ENCODE results near the gene RYR3.
A peak's percentile ranks its signal among the peaks of the same experiment; 100 is the strongest.
"Not testable (repeated sequence)": the region's sequence is repeated elsewhere in the genome, so short reads cannot be mapped to it uniquely, and the experiment has no call there.

Gene RYR3

DNA sequence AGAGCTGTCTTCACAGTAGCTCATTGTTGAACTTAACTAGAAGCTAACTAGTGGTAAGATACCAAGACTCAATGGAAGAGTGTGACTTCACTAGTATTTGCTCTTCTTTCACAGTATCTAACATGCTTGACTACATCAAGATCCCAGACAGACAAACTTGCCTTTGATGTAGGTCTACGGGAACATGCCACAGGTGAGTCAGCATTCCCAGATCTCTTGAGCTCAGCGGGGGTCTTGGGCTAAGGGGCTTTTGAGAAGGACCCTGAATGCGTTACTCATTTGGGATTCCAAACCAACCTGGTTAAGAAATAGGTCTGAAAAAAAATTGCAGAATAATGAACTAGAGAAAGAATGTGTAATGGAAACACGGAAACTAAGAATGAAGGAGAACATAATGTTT is 222.4 kb downstream of the RYR3 start:
- DNase-seq (no peak), ATAC-seq (no peak)
- no peaks in the 10 kb centered on the region for H3K9me3 Mint-ChIP-seq
- no peaks in the 10 kb centered on the region for H3K4me1 Mint-ChIP-seq
- H3K27ac Mint-ChIP-seq, result no peak overlapping the region
- no peak overlapping the region for H3K4me3 Mint-ChIP-seq
- H3K27me3 Mint-ChIP-seq, result peaks cover 21% of the 10 kb centered on the region

DNA sequence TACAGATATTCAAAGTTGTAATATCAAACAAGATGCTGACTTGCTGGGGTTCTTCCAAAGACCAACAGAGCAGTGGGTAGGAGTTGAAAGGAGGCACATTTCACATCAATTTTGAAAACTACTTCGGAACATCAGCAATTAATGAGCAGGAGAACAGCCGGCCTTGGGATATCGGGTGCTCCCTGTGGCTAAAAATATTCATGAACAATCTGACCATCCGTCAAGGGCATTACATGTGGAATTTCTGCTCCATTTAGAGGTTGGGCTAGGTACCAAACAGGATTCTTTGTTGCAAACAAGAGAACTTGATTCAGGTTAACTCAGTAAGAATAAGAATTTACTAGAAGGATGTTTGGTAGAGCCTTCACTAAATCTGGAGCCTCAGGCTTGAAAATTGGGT is 223.9 kb downstream of the RYR3 start:
- H3K4me3 Mint-ChIP-seq, result no peak overlapping the region
- no peak for DNase-seq
- H3K9me3 Mint-ChIP-seq, result no peaks in the 10 kb centered on the region
- H3K27ac Mint-ChIP-seq, result peak overlapping the region in 1 of 2 donors; percentile 48
- no peak for ATAC-seq
- no peaks in the 10 kb centered on the region for H3K4me1 Mint-ChIP-seq
- peaks cover 21% of the 10 kb centered on the region for H3K27me3 Mint-ChIP-seq

DNA sequence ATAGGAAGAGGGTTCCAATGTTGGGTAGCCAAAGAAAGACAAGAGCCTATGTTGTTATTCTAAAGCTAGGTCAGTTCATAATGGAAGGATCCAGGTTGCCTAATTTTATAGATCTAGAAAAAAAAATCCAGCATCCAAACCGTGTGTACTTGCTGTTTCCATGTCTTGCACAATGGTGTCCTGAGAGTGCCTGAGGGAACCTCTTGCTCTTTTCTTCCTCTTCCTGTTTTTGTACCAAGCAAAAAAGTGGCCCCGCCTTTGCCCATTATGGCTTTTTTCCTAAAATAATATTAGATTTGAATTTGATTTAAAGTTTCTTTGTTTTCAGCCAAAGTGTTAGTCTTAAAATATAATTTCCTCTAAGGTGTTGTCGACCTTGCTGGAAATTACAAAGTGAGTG is 224.4 kb downstream of the RYR3 start:
- Mint-ChIP-seq H3K27me3 (peaks cover 21% of the 10 kb centered on the region), H3K4me1 (no peaks in the 10 kb centered on the region), H3K27ac (no peak overlapping the region), H3K9me3 (no peaks in the 10 kb centered on the region), H3K4me3 (no peak overlapping the region)
- no peak for ATAC-seq
- DNase-seq, result no peak

DNA sequence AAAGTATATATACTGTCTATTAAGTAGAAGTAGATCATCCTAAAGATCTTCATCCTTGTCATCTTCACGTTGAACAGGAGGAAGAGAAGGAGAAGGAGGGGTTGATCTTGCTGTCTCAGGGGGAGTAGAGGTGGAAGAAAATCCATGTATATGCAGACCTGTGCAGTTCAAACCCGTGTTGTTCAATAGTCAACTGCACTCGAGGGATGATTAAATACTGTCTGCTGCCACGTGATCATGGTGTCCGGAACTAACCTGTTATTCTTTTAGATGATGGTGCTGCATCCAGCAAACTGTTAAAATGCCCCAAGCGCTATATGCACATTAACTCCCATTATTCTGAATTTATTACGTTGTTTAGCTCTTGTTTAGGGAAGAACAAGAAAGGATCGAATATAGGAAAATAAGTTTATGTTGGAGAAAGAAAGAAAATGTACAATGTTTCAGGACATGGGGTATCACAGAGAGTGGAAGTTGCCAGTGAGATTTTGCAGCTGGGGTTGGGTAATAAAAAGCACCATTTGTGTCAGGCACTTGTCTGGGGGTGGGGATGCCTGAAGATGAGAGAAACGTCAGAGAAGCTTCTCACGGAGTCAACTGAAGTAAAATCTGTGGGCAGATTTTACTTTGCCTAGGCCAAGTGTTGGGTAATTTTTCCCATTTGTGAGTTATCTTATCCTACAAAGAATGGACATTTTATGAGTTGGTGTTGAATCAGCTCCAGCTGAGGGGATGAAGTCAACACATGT is 229.2 kb downstream of the RYR3 start:
- no peaks in the 10 kb centered on the region for H3K4me1 Mint-ChIP-seq
- ATAC-seq (no peak), DNase-seq (no peak)
- H3K27me3 Mint-ChIP-seq, result peaks cover 17% of the 10 kb centered on the region
- no peak overlapping the region for H3K4me3 Mint-ChIP-seq
- no peak overlapping the region for H3K27ac Mint-ChIP-seq
- no peaks in the 10 kb centered on the region for H3K9me3 Mint-ChIP-seq

DNA sequence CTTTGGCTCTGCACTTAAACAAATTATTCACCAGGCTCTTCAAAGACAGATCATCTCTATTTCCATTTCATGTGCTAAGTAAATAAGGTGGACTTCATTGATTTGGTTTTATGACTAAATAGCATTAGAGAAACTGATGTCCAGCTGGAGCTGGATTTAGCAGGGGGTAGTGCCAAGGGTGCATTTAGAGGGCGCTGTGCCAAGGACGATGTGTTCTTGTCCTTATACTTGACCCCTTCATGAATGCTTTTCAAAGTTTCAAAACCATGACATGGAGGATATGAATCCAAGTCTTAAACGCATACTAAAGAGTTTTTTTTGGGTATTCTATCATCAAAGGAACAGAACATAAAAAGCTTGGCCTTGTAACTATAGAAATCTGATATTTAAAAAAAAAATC is 233.2 kb downstream of the RYR3 start:
- no peak overlapping the region for H3K27ac Mint-ChIP-seq
- peaks cover 9% of the 10 kb centered on the region for H3K27me3 Mint-ChIP-seq
- ATAC-seq, result no peak
- no peak overlapping the region for H3K4me3 Mint-ChIP-seq
- no peak for DNase-seq
- H3K9me3 Mint-ChIP-seq, result no peaks in the 10 kb centered on the region
- H3K4me1 Mint-ChIP-seq, result no peaks in the 10 kb centered on the region

DNA sequence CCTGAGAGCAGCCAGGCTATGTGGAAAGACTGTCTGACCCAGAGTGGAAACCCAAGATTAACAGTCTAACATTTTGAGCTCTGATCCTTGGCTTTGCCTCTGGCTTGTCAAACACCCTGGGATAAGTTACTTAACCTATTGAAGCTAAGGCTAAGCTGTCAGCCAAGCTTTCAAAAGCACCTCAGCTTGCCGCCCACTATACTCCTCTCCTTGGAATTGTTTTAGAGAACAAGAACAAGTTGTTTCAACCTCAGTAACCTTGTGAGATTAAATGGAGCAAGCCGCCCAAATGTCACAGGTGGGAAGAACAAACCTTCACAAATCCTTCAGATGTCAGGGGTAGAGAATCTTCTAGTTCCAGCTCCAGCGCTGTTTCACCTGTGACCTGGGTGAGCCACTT is 235.1 kb downstream of the RYR3 start:
- no peaks in the 10 kb centered on the region for H3K4me1 Mint-ChIP-seq
- no peak overlapping the region for H3K4me3 Mint-ChIP-seq
- H3K27me3 Mint-ChIP-seq, result no peaks in the 10 kb centered on the region
- no peak for ATAC-seq
- H3K9me3 Mint-ChIP-seq, result no peaks in the 10 kb centered on the region
- no peak overlapping the region for H3K27ac Mint-ChIP-seq
- no peak for DNase-seq

DNA sequence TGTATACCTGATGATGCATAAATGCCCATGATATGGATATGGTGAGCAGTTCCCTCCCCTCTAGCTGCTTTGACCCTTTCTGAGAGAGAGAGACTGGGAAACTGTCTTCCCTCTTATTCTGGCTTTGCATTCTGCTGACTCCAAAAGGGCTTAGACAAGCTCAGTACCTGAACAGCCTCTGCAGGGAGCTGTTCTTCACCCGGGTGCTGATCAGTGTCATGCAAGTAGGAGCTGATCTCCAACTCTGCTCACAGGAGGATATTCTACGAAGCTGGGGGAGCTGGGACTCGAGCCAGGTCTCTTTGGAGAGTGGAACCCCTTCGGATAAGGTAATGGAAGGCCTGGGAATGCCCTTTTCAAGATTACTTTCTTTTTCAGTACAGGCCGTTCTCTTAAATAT is 237.1 kb downstream of the RYR3 start:
- H3K4me1 Mint-ChIP-seq, result no peaks in the 10 kb centered on the region
- H3K4me3 Mint-ChIP-seq, result no peak overlapping the region
- no peaks in the 10 kb centered on the region for H3K27me3 Mint-ChIP-seq
- H3K27ac Mint-ChIP-seq, result no peak overlapping the region
- DNase-seq (no peak), ATAC-seq (no peak)
- H3K9me3 Mint-ChIP-seq, result peaks cover 6 to 10% of the 10 kb centered on the region in 2 donors

DNA sequence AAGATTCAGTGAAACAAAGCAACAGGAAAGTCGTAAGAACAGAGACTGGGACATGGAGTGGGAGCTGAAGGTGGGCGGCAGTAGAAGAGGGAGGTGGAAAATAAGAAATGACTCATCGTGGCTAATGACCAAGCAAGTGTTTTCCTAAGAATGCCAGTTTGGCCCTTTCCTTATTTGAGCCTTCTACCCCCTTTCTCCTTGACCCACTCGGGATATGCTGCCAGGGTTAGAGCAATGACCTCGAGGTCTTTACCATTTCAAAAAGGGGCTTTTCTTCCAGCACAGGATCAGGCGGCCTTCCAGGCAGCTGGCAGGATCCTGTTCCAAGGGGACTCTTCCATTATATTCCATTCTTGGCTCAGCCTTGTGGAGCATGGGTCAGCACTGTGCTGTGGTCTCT is 241.1 kb downstream of the RYR3 start:
- DNase-seq (no peak), ATAC-seq (no peak)
- Mint-ChIP-seq H3K27me3 (no peaks in the 10 kb centered on the region), H3K4me3 (no peak overlapping the region), H3K27ac (peak overlapping the region in 1 of 2 donors; percentile 49), H3K4me1 (no peaks in the 10 kb centered on the region), H3K9me3 (peaks cover 6 to 10% of the 10 kb centered on the region in 2 donors)

DNA sequence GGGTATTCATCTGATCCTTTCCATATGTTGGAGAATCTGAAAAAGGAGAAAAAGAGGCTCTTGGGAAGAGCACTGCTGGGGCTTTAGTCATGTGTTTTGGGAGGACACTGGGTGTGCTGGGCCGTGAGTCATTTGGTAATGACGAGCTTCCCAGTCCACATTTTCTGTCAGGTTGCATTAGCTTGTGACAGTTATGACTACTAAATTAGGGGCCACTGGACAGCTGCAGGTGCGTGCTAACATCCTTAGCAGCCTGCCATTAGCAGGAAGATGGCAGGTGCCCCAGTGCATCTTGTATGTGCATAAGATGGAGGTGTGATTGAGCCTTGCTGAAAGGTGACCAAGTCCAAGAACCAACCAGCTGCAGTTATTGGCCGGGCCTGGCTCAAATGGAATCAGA is 242.4 kb downstream of the RYR3 start:
- peaks cover 6 to 10% of the 10 kb centered on the region in 2 donors for H3K9me3 Mint-ChIP-seq
- DNase-seq (no peak), ATAC-seq (no peak)
- H3K27me3 Mint-ChIP-seq, result no peaks in the 10 kb centered on the region
- no peaks in the 10 kb centered on the region for H3K4me1 Mint-ChIP-seq
- no peak overlapping the region for H3K27ac Mint-ChIP-seq
- H3K4me3 Mint-ChIP-seq, result no peak overlapping the region

DNA sequence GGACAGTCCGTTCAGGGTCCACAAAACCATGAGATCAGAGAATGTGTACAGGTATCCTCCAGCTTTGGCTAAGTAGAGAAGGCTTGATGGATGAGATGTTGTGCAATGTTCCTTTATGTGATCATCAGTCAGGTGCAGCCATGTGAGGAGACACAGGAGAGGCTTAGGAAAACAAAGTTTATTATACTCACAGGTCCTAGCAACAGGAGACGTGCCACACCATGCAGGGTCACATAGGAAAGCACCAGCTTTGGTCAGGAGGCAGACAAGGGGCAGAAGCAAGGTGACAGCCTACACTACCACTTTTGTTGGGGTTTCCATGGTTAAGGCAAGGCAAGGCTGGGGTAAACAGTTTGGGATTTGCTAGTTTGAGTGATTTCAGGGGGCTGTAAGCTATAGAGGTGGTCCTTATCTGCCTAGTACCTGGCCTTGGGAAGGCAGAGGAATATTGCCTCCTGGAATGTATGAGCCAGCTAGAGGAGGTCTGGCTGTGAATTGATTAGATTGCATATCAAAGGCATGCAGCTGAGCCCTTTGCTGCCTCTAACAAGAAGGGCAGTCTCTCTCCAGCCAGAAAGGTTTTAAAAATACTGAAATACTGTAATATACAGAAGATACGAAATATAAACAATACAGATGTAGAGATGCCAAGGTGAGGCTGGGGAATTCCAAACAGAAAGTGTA is 248.6 kb downstream of the RYR3 start:
- Mint-ChIP-seq H3K27me3 (peaks cover 10% of the 10 kb centered on the region), H3K4me1 (no peaks in the 10 kb centered on the region), H3K9me3 (peaks cover 0 to 7% of the 10 kb centered on the region in 2 donors), H3K27ac (no peak overlapping the region), H3K4me3 (no peak overlapping the region)
- no peak for DNase-seq
- no peak for ATAC-seq

DNA sequence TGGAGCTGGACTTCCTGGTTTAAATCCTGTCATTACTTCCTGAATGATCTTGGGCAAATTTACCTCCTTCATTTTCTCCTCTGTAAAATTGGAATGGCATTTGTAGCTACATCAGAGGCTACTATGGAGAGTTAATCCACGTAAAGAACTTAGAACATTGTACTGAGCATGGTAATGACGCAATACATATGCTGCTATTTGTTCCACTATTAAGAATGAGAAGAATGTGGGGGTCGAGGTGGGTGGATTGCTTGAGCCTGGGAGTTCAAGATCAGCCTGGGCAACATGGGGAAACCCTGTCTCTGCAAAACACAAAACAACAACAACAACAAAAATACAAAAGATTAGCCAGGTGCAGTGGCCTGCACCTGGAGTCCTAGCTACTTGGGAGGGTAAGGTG is 250.6 kb downstream of the RYR3 start:
- no peak overlapping the region for H3K4me3 Mint-ChIP-seq
- no peaks in the 10 kb centered on the region for H3K4me1 Mint-ChIP-seq
- ATAC-seq (no peak), DNase-seq (no peak)
- peaks cover 5 to 18% of the 10 kb centered on the region in 2 donors for H3K9me3 Mint-ChIP-seq
- no peak overlapping the region for H3K27ac Mint-ChIP-seq
- H3K27me3 Mint-ChIP-seq, result peaks cover 10% of the 10 kb centered on the region

DNA sequence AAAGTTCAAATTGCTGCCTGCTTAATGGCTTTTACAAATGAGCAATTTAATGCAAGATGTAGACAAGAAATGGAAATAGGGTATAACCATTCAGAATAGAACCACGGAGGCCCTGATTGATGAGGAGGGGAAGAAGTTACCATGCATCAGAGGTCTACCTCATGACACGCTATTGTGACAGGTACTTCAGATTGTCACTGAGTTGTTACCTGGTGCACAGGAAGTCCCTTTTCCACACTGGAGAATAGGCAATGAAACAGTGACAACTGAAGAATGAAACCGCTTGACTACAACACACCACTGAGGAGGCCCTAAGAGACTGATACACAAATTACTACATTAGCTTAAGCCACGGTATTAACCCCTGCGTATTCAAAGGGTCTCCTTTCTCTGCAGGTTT is 251.2 kb downstream of the RYR3 start:
- peaks cover 5 to 18% of the 10 kb centered on the region in 2 donors for H3K9me3 Mint-ChIP-seq
- no peak overlapping the region for H3K27ac Mint-ChIP-seq
- no peak for ATAC-seq
- H3K27me3 Mint-ChIP-seq, result peaks cover 10% of the 10 kb centered on the region
- H3K4me3 Mint-ChIP-seq, result no peak overlapping the region
- no peak for DNase-seq
- H3K4me1 Mint-ChIP-seq, result no peaks in the 10 kb centered on the region

DNA sequence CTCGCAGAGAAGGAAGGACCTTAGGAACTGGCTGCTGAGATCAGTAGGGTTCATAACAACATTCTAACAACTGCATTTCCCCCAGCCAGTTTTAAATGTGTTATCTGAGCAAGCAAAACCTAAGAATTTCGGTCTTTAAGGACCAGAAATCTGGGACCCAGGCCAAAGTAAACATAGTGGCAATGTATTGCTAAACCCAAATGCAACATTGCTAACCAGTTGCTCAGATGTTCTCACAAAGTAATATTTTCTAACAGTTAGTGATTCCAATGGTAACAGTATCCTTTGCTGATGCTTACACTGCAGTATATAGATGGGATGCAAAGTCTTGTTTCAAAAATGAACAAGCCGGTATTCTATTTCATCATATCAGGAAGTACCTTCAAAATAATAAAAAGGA is 254.3 kb downstream of the RYR3 start:
- H3K9me3 Mint-ChIP-seq, result peaks cover 5 to 11% of the 10 kb centered on the region in 2 donors

DNA sequence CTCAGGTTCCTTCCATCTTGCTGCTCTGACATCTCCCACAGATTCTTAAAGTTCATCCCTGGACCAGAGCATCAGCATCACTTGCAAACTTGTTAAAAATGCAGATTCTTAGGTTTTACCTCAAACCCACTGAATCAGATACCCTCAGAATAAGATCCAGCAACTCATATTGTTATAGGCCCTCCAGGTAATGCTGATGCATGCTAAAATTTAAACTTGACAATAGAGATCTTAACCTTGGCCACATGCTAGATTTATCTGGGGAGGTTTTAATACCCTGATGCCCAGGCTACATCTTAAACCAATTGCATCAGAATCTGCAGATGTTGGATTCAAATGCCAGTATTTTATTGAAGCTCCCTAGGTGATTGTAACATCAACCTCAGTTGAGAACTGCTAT is 256.9 kb downstream of the RYR3 start:
- no peaks in the 10 kb centered on the region for H3K27me3 Mint-ChIP-seq
- H3K27ac Mint-ChIP-seq, result no peak overlapping the region
- peaks cover 5 to 11% of the 10 kb centered on the region in 2 donors for H3K9me3 Mint-ChIP-seq
- no peak overlapping the region for H3K4me3 Mint-ChIP-seq
- no peaks in the 10 kb centered on the region for H3K4me1 Mint-ChIP-seq
- ATAC-seq, result no peak
- DNase-seq, result no peak

More for the DNA sequence above, 254.3 kb downstream of the RYR3 start:
- Mint-ChIP-seq H3K4me1 (no peaks in the 10 kb centered on the region), H3K4me3 (no peak overlapping the region), H3K27ac (no peak overlapping the region), H3K27me3 (no peaks in the 10 kb centered on the region)
- no peak for ATAC-seq
- DNase-seq, result no peak

DNA sequence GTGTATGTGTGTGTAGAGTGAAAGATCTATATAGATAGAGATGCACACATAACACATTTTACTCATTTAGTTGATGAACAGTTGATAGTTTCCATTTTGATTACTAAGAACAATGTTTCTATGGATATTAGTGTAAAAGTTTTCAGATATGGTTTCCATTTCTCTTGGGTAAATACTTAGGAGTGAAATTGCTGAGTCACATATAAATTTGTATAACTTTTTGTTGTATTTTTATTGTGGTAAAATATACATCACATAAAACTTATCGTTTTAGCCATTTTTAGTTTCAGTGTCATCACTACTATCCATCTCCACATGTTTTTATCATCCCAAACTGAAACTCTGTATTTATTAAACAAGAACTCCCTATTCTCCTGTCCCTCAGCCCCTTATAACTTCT is 258.3 kb downstream of the RYR3 start:
- no peak overlapping the region for H3K4me3 Mint-ChIP-seq
- ATAC-seq (no peak), DNase-seq (no peak)
- no peaks in the 10 kb centered on the region for H3K4me1 Mint-ChIP-seq
- peaks cover 11% of the 10 kb centered on the region for H3K27me3 Mint-ChIP-seq
- no peak overlapping the region for H3K27ac Mint-ChIP-seq
- H3K9me3 Mint-ChIP-seq, result peaks cover 5 to 11% of the 10 kb centered on the region in 2 donors

DNA sequence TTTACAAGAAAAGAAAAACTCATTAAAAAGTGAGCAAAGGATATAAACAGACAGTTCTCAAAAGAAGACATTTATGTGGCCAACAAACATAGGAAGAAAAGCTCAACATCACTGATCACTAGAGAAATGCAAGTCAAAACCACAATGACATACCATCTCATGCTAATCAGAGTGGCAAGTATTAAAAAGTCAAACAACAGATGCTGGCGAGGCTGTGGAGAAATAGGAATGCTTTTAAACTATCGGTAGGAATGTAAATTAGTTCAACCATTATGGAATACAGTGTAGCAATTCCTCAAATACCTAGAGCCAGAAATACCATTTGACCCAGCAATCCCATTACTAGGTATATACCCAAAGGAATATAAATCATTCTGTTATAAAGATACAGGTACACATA is 267.1 kb downstream of the RYR3 start:
- not testable (repeated sequence) for H3K4me3 Mint-ChIP-seq, ATAC-seq, DNase-seq, H3K27ac Mint-ChIP-seq, H3K9me3 Mint-ChIP-seq, H3K4me1 Mint-ChIP-seq
- H3K27me3 Mint-ChIP-seq, result peaks cover 43% of the 10 kb centered on the region

All from stimulated activated naive CD8-positive, alpha-beta T cell treated with anti-CD3 and anti-CD28 coated beads, Interleukin-15, amount 100 ng/mL, for 72 hours (primary cell).